SU-DHL-6 (cell line): ENCODE measurements around the gene ANKRD33.

Experiments
- H2AFZ ChIP-seq: fragments of 200-600 bp; sonication (generic); 2 replicates; pipeline ENCODE4 v1.6.1; 2014; ENCODE audit warnings: low read depth, mild to moderate bottlenecking, moderate library complexity, mixed read lengths, antibody characterized with exemption, low read length; ENCODE audit not compliant: severe bottlenecking
- H3F3A ChIP-seq: fragments of 200-600 bp; shearing (Covaris generic); 2 replicates; pipeline ENCODE4 v1.6.0; 2016; ENCODE audit warnings: antibody characterized with exemption, mild to moderate bottlenecking; ENCODE audit not compliant: insufficient read depth
- H3K27ac ChIP-seq: fragments of 200-600 bp; sonication (generic); 2 replicates; pipeline ENCODE4 v1.5.1; 2016; ENCODE audit warnings: low read depth, mild to moderate bottlenecking, low read length, moderate library complexity, mixed read lengths
- H3K27me3 ChIP-seq: fragments of 200-600 bp; sonication (generic), shearing (Covaris generic); 2 replicates; pipeline ENCODE4 v1.6.0; 2014; ENCODE audit warnings: mild to moderate bottlenecking, low read length
- H3K36me3 ChIP-seq: fragments of 200-600 bp; sonication (generic); 2 replicates; pipeline ENCODE4 v1.6.1; 2014; ENCODE audit warnings: mild to moderate bottlenecking, low read length, mixed read lengths
- H3K4me2 ChIP-seq: fragments of 300-600, 200-600 bp; shearing (Covaris generic), sonication (generic); 2 replicates; pipeline ENCODE4 v1.6.0; 2014; ENCODE audit warnings: low read length, low read depth, mild to moderate bottlenecking; ENCODE audit not compliant: poor library complexity, severe bottlenecking
- H3K4me3 ChIP-seq: fragments of 200-600 bp; sonication (generic); 2 replicates; pipeline ENCODE4 v1.5.1; 2014; ENCODE audit warnings: antibody characterized with exemption, low read length, mild to moderate bottlenecking, mixed read lengths; ENCODE audit not compliant: insufficient read depth, poor library complexity, severe bottlenecking
- H3K79me2 ChIP-seq: fragments of 200-600 bp; sonication (generic); 2 replicates; pipeline ENCODE4 v1.6.1; 2014; ENCODE audit warnings: mild to moderate bottlenecking, low read length, moderate library complexity; ENCODE audit not compliant: insufficient read depth
- H3K9ac ChIP-seq: fragments of 200-600 bp; sonication (generic); 2 replicates; pipeline ENCODE4 v1.7.0; 2014; ENCODE audit warnings: mild to moderate bottlenecking, low read length
- H3K9me2 ChIP-seq: fragments of 200-600 bp; sonication (generic); replicated peaks from 2 replicates; pipeline ENCODE4 v1.6.1; 2014; ENCODE audit warnings: low read length; ENCODE audit not compliant: insufficient read depth
- H3K9me3 ChIP-seq: fragments of 200-600 bp; sonication (generic); 2 replicates; pipeline ENCODE4 v1.6.1; 2014; ENCODE audit warnings: low read length, mixed read lengths; ENCODE audit not compliant: insufficient read depth
- H4K20me1 ChIP-seq: fragments of 200-600 bp; sonication (generic); 2 replicates; pipeline ENCODE4 v1.6.1; 2014; ENCODE audit warnings: low read depth, mild to moderate bottlenecking, antibody characterized with exemption, low read length, moderate library complexity, mixed read lengths
- EZH2phosphoT487 ChIP-seq: fragments of 200-600 bp; sonication (generic), shearing (Covaris generic); conservative IDR thresholded peaks from 2 replicates; pipeline ENCODE4 v1.6.1; 2018; ENCODE audit warnings: mild to moderate bottlenecking, antibody characterized with exemption, low read length, moderate library complexity, mixed read lengths
- TF ChIP-seq, protein P1 (sequence below): fragments of 200-600 bp; sonication (generic); IDR thresholded peaks from one replicate; pipeline ENCODE4 v1.5.1; 2017; ENCODE audit warnings: antibody characterized with exemption, mild to moderate bottlenecking, low read length, moderate library complexity; ENCODE audit not compliant: insufficient read depth, poor library complexity, severe bottlenecking

Gene ANKRD33

DNA sequence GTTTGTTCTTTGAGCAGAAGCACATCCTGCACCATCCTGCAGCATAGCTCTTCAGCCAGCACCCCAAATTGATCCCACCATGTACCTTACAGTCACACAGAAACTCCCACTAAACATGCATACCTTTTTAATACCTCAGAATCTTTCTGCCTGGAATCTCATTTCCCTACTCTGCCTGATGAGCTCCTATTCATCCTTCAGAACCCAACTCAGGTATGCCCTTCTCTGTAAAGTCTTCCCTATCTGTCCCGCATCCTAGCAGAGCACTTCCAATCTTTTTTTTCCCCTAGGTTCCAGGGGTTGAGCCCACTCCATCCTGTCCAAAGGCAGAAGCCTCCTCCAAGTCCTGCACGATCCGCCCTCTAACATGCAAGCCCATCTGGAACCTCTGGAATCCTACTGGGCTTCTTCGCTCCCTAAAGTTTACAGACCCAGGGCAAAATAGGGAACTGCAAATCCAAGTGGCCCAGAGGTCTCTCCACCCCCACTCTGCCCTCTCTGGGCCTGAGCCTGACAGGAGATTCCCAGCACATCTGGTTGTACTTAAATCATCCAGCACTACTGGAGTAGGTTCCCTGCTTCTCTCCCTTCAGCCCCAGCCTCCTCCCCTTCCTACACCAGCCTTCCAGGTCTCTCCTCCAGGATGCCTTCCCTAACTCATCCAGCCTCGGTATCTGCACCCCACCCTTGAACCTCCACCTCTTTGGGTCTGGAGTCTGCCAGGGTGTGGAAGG, 35.3 kb upstream of the ANKRD33 start:
- Histone ChIP-seq H3K4me2 (no peak overlapping the region), H3K27me3 (no peaks in the 10 kb centered on the region), H2AFZ (no peak overlapping the region), H4K20me1 (no peaks in the 10 kb centered on the region), H3K9ac (no peak overlapping the region), H3K27ac (no peak overlapping the region), H3K9me3 (no peaks in the 10 kb centered on the region), H3K4me3 (no peak overlapping the region), H3F3A (no peaks in the 10 kb centered on the region), H3K79me2 (no peaks in the 10 kb centered on the region), H3K36me3 (no peaks in the 10 kb centered on the region), H3K9me2 (no peaks in the 10 kb centered on the region)
- no peak for TF ChIP-seq EZH2phosphoT487
- TF ChIP-seq, protein P1, sequence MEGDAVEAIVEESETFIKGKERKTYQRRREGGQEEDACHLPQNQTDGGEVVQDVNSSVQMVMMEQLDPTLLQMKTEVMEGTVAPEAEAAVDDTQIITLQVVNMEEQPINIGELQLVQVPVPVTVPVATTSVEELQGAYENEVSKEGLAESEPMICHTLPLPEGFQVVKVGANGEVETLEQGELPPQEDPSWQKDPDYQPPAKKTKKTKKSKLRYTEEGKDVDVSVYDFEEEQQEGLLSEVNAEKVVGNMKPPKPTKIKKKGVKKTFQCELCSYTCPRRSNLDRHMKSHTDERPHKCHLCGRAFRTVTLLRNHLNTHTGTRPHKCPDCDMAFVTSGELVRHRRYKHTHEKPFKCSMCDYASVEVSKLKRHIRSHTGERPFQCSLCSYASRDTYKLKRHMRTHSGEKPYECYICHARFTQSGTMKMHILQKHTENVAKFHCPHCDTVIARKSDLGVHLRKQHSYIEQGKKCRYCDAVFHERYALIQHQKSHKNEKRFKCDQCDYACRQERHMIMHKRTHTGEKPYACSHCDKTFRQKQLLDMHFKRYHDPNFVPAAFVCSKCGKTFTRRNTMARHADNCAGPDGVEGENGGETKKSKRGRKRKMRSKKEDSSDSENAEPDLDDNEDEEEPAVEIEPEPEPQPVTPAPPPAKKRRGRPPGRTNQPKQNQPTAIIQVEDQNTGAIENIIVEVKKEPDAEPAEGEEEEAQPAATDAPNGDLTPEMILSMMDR: no peak

DNA sequence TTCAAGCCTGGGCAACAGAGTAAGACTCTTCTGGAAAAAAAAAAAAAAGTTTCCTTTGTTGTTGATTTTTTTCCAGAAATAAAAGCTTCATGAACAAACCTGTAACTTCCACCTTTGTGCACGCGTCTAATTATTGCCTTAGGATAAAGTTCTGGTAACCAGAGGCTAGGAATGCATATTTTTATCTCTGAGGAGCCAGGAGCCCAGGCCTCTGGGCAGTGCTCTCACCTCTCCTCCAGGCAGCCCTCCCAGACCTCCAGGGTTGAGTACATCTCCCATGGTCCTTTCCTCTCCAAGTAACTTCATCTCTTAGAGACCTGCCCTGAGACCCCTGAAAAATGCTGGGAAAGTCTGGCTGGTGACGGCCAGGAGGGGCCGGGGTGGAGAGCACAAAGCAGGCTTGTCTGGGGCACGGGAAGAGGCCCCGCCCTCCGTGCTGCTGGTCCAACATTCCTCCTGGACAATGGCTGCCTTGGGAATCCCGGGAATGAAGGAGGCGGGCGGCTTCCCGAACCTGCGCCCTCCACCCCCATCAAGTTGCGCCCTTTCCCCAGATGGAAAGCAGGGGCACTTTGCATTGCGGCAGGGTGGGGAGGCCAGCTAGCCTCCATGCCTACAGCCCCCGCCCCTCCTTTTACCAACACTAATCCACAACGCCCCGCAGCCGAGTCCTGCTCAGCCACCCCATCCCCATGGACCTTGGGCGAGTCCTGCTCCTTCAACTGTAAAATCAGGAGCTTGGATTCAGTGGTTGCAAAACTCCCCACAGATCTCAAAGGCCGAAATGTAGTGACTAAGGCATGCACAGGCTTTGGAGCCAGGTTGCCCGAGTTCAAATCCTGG, 32.1 kb upstream of the ANKRD33 start:
- H3K27me3 ChIP-seq: no peaks in the 10 kb centered on the region
- H3K9me3 ChIP-seq: no peaks in the 10 kb centered on the region
- TF ChIP-seq EZH2phosphoT487: no peak
- TF ChIP-seq, protein P1: no peak
- no peak overlapping the region for H3K9ac ChIP-seq
- no peaks in the 10 kb centered on the region for H3K36me3 ChIP-seq
- no peaks in the 10 kb centered on the region for H3K9me2 ChIP-seq
- no peaks in the 10 kb centered on the region for H3F3A ChIP-seq
- no peaks in the 10 kb centered on the region for H4K20me1 ChIP-seq
- H3K4me3 ChIP-seq: no peak overlapping the region
- H2AFZ ChIP-seq: no peak overlapping the region
- H3K79me2 ChIP-seq: no peaks in the 10 kb centered on the region
- H3K4me2 ChIP-seq: no peak overlapping the region
- no peak overlapping the region for H3K27ac ChIP-seq

DNA sequence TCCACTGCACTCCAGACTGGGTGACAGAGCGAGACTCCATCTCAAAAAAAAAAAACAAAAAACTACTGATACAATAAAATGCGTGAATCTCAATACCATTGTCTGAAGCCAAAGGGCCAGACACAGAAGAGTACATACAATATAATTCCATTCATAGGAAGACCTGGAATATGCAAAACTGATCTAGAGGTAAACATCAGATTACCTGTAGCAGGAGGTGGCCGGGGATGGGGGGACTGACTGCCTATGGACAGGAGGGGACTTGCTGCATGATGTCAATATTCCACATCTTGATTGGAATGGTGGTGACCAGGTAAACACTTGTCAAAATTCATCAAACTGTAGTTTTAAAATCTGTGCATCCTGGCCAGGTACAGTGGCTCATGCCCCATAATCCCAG, 26.9 kb upstream of the ANKRD33 start:
- no peak overlapping the region for H3K9ac ChIP-seq
- H3K36me3 ChIP-seq: no peaks in the 10 kb centered on the region
- H3K4me3 ChIP-seq: no peak overlapping the region
- no peaks in the 10 kb centered on the region for H3K79me2 ChIP-seq
- H3K9me3 ChIP-seq: no peaks in the 10 kb centered on the region
- no peaks in the 10 kb centered on the region for H3K27me3 ChIP-seq
- H4K20me1 ChIP-seq: no peaks in the 10 kb centered on the region
- H3F3A ChIP-seq: no peaks in the 10 kb centered on the region
- H3K27ac ChIP-seq: no peak overlapping the region
- H3K9me2 ChIP-seq: no peaks in the 10 kb centered on the region
- TF ChIP-seq, protein P1: no peak
- TF ChIP-seq EZH2phosphoT487: no peak
- no peak overlapping the region for H3K4me2 ChIP-seq
- H2AFZ ChIP-seq: no peak overlapping the region
